ENCODE results near the gene SMTN.
A peak's percentile ranks its signal among the peaks of the same experiment; 100 is the strongest.
"Not testable (repeated sequence)": the region's sequence is repeated elsewhere in the genome, so short reads cannot be mapped to it uniquely, and the experiment has no call there.

The SMTN gene

GRCh38 chr22:31073545-31074145 is 7.5 kb upstream of the SMTN start:
- DNase-seq, result not testable (repeated sequence)

GRCh38 chr22:31075961-31076360 is 5.2 kb upstream of the SMTN start:
- DNase-seq, result no peak

GRCh38 chr22:31077681-31078080 is 3.4 kb upstream of the SMTN start:
- DNase-seq, result no peak

- DNase-seq, result not testable (repeated sequence)
These were observed 2.7 kb upstream of the SMTN start for GRCh38 chr22:31078389-31078788.

- DNase-seq, result no peak
These were observed 1.9 kb upstream of the SMTN start for GRCh38 chr22:31079095-31079642.

- no peak for DNase-seq
These were observed 812 bp upstream of the SMTN start for GRCh38 chr22:31080164-31080847.

- no peak for DNase-seq
These were observed 966 bp downstream of the SMTN start for GRCh38 chr22:31081963-31082605.

GRCh38 chr22:31082606-31083376 is 1.7 kb downstream of the SMTN start:
- peak; percentile 18 for DNase-seq

- DNase-seq, result no peak
These were observed 2.3 kb downstream of the SMTN start for GRCh38 chr22:31083377-31083768.

- no peak for DNase-seq
These were observed 3.0 kb downstream of the SMTN start for GRCh38 chr22:31083923-31084810.

- DNase-seq, result peak; percentile 79
These were observed 3.8 kb downstream of the SMTN start for GRCh38 chr22:31084811-31085492.

- DNase-seq, result no peak
These were observed 4.3 kb downstream of the SMTN start for GRCh38 chr22:31085493-31085824.

GRCh38 chr22:31085928-31086327 is 4.8 kb downstream of the SMTN start:
- DNase-seq, result no peak

GRCh38 chr22:31086703-31087330 is 5.7 kb downstream of the SMTN start:
- no peak for DNase-seq

- no peak for DNase-seq
These were observed 6.7 kb downstream of the SMTN start for GRCh38 chr22:31087744-31088215.

GRCh38 chr22:31088233-31088986 is 7.3 kb downstream of the SMTN start:
- no peak for DNase-seq

GRCh38 chr22:31089160-31090100 is 8.3 kb downstream of the SMTN start:
- DNase-seq, result peak; percentile 25

- no peak for DNase-seq
These were observed 9.3 kb downstream of the SMTN start for GRCh38 chr22:31090217-31091085.

Data from central memory CD4-positive, alpha-beta T cell (primary cell).